Fibroblast of skin of right quadriceps (primary cell): Measurements from ENCODE around the gene GXYLT1.
"Not testable (repeated sequence)": the region's sequence is repeated elsewhere in the genome, so short reads cannot be mapped to it uniquely, and the experiment has no call there.

ENCODE experiments used
- DNase-seq: peaks from one replicate; pipeline ENCODE4 v3.0.0-alpha.2; 2013

The GXYLT1 gene

GRCh38 chr12:42144408-42145196, at the start of gene GXYLT1:
Gene GXYLT1, minus strand, starts transcription at chr12:42144874. Its CDS starts 228 bp downstream, at chr12:42144646.
- peak; percentile 92 for DNase-seq

- DNase-seq = no peak
Observed at GRCh38 chr12:42192686-42193085, 48.0 kb upstream of the GXYLT1 start.

GRCh38 chr12:42192258-42192657, 47.6 kb upstream of the GXYLT1 start:
- DNase-seq = no peak

- no peak for DNase-seq
Observed at GRCh38 chr12:42190376-42190775, 45.7 kb upstream of the GXYLT1 start.

GRCh38 chr12:42188275-42188674, 43.6 kb upstream of the GXYLT1 start:
- not testable (repeated sequence) for DNase-seq

GRCh38 chr12:42187799-42188198, 43.1 kb upstream of the GXYLT1 start:
- DNase-seq = no peak

- no peak for DNase-seq
Observed at GRCh38 chr12:42186793-42187192, 42.1 kb upstream of the GXYLT1 start.

- DNase-seq = no peak
Observed at GRCh38 chr12:42182394-42182793, 37.7 kb upstream of the GXYLT1 start.

- DNase-seq = peak; percentile 12
Observed at GRCh38 chr12:42180990-42181596, 36.4 kb upstream of the GXYLT1 start.

- DNase-seq = no peak
Observed at GRCh38 chr12:42178101-42178500, 33.4 kb upstream of the GXYLT1 start.

GRCh38 chr12:42174978-42175377, 30.3 kb upstream of the GXYLT1 start:
- no peak for DNase-seq

- no peak for DNase-seq
Observed at GRCh38 chr12:42173961-42174521, 29.4 kb upstream of the GXYLT1 start.

GRCh38 chr12:42172441-42173210, 28.0 kb upstream of the GXYLT1 start:
- peak; percentile 58 for DNase-seq

GRCh38 chr12:42167711-42168110, 23.0 kb upstream of the GXYLT1 start:
- no peak for DNase-seq

- DNase-seq = peak; percentile 83
Observed at GRCh38 chr12:42166501-42166900, 21.8 kb upstream of the GXYLT1 start.

GRCh38 chr12:42163913-42164312, 19.2 kb upstream of the GXYLT1 start:
- no peak for DNase-seq

- peak; percentile 18 for DNase-seq
Observed at GRCh38 chr12:42162965-42163364, 18.3 kb upstream of the GXYLT1 start.

- peak; percentile 39 for DNase-seq
Observed at GRCh38 chr12:42162193-42162592, 17.5 kb upstream of the GXYLT1 start.

- DNase-seq = no peak
Observed at GRCh38 chr12:42161529-42161928, 16.9 kb upstream of the GXYLT1 start.

- no peak for DNase-seq
Observed at GRCh38 chr12:42156232-42156631, 11.6 kb upstream of the GXYLT1 start.

GRCh38 chr12:42145552-42146215, 1.0 kb upstream of the GXYLT1 start:
- DNase-seq = no peak

GRCh38 chr12:42145197-42145549, 499 bp upstream of the GXYLT1 start:
- DNase-seq = no peak

- DNase-seq = no peak
Observed at GRCh38 chr12:42144158-42144407, 591 bp downstream of the GXYLT1 start.
